Right lobe of liver (tissue), 6 donors: Measurements from ENCODE around the gene OR4K17. TPM values are rescaled to one million over a fixed set of nuclear protein-coding genes. Genes with fewer than 3 reads are reported as not detected.
"Not testable (repeated sequence)": the region's sequence is repeated elsewhere in the genome, so short reads cannot be mapped to it uniquely, and the experiment has no call there.

Experiments
- ATAC-seq, 4 donors: fragments of 200-7000 bp; cut with Tn5 transposase; one replicate each; pipeline ENCODE4 v1.9.1; 2020; ENCODE audit warnings: mild to moderate bottlenecking in 4 of 4, moderate library complexity in 4 of 4
- DNase-seq, 3 donors: peaks; one replicate each; pipeline ENCODE4 v3.0.0-alpha.2; 2020
- H3K27ac ChIP-seq, 3 donors: fragments of 200-600 bp; one replicate each; pipeline ENCODE4 v1.8.0; 2022
- H3K27me3 ChIP-seq, 2 donors: fragments of 200-600 bp; one replicate each; pipeline ENCODE4 v1.8.0; 2022
- H3K36me3 ChIP-seq, 4 donors: fragments of 200-600 bp; sonication (generic) in 1 of 4; one replicate each; pipeline versions ENCODE4 v1.5.1 to v1.8.0; 2017 to 2022; ENCODE audit warnings: control low read depth in 1 of 4
- H3K4me1 ChIP-seq, 4 donors: fragments of 200-600 bp; sonication (generic) in 1 of 4; one replicate each; pipeline versions ENCODE4 v1.5.1 to v1.8.0; 2017 to 2022; ENCODE audit warnings: control low read depth in 1 of 4
- H3K4me3 ChIP-seq, 3 donors: fragments of 200-600 bp; one replicate each; pipeline ENCODE4 v1.8.0; 2022
- H3K9me3 ChIP-seq, 4 donors: fragments of 200-600 bp; sonication (generic) in 1 of 4; one replicate each; pipeline versions ENCODE4 v1.5.1 to v1.8.0; 2017 to 2022; ENCODE audit warnings: control low read depth in 1 of 4
- POLR2A ChIP-seq: fragments of 450-650 bp; IDR thresholded peaks from one replicate; pipeline ENCODE4 v1.6.1; 2017; ENCODE audit warnings: antibody characterized with exemption, mild to moderate bottlenecking
- intact Hi-C, 2 donors: fragments of 100-400 bp; cut with DNase I; formaldehyde crosslinking; loops; one replicate each; pipeline versions ENCODE4 v1.11.2 to v1.14.1; 2022
- small RNA-seq, 2 experiments: library from RNA; depleted of rRNA; stranded (forward); fragments of <200 nt; gene quantifications; one replicate each; pipeline ENCODE3, GENCODE V24; 2016
- total RNA-seq, 6 experiments: library from RNA; depleted of rRNA in 2 of 6; stranded (reverse); fragments of >200 nt in 2 of 6; fragmentation: NEBNext Ultra II Directional in 3 of 6; extraction: Animal tissue kit (Norgen Biotek cat#: 25700) in 3 of 6; gene quantifications; one replicate each; pipeline versions ENCODE4 v1.1.0 to v1.2.4, GENCODE V29; 2016 to 2023
- TF ChIP-seq, protein P1 (sequence below), 4 donors: fragments of 200-600 bp in 3 of 4; fragments of 450-650 bp in 1 of 4; IDR thresholded peaks; one replicate each; pipeline versions ENCODE4 v1.5.1 to v1.8.0; 2016 to 2022; ENCODE audit warnings: antibody characterized with exemption in 4 of 4, mild to moderate bottlenecking in 2 of 4
- donor health status: DM: no; HTN: yes; CAD: no.
- donor health status: DM: no; HTN: no; CAD: no.
- donor health status: DM: no; HTN: no; CAD: no.
- donor health status: DM: no; HTN: yes; CAD: no.
- donor health status: DM: no; HTN: yes; CAD: no.

Gene OR4K17
- total RNA-seq, 6 experiments from 2014 or later: not detected

DNA sequence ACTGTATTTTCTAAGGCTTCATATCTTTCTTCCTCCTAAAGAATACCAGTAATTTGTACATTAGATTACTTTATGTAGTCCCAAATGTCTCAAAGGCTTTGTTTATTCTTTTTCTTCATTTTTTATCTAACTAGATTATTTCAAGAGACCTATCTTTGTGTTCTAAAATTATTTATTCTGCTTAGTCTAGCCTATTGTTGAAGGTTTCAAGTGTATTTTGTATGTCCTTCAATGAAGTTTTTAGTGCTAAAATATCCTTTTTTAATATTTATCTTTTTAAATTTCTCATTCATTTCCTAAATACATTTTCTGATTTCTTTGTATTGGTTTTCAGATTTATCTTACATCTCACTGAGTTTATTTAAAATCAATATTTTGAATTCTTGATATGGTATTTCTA lies 53.9 kb downstream of the OR4K17 start:
- Histone ChIP-seq H3K36me3 (no peaks in the 10 kb centered on the region), H3K27me3 (no peaks in the 10 kb centered on the region), H3K4me3 (no peak overlapping the region), H3K4me1 (no peaks in the 10 kb centered on the region), H3K27ac (no peak overlapping the region), H3K9me3 (no peaks in the 10 kb centered on the region)
- no peak for DNase-seq
- TF ChIP-seq, protein P1, sequence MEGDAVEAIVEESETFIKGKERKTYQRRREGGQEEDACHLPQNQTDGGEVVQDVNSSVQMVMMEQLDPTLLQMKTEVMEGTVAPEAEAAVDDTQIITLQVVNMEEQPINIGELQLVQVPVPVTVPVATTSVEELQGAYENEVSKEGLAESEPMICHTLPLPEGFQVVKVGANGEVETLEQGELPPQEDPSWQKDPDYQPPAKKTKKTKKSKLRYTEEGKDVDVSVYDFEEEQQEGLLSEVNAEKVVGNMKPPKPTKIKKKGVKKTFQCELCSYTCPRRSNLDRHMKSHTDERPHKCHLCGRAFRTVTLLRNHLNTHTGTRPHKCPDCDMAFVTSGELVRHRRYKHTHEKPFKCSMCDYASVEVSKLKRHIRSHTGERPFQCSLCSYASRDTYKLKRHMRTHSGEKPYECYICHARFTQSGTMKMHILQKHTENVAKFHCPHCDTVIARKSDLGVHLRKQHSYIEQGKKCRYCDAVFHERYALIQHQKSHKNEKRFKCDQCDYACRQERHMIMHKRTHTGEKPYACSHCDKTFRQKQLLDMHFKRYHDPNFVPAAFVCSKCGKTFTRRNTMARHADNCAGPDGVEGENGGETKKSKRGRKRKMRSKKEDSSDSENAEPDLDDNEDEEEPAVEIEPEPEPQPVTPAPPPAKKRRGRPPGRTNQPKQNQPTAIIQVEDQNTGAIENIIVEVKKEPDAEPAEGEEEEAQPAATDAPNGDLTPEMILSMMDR (IDR thresholded peaks at IDR 0.05): no peak
- TF ChIP-seq POLR2A: no peak
- no peak for ATAC-seq
- intact Hi-C loops: no loop called here

DNA sequence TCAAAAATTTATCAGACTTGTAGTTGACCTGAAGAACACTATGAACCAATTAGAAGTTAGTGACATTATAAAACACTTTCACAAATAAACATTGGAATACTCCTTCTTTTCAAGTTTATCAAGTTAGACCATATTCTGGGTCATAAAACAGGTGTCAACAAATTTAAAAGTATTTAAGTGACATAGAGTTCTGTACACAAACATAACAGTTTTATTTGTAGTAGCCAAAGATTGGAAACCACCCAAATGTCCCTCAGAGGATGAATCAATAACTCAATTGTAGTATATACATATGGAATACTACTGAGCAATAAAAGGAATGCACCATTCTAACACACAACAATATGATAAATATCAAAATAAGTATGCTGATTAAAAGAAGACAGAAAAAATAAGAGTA lies 56.6 kb downstream of the OR4K17 start:
- no peak for ATAC-seq
- intact Hi-C loops: no loop called here
- TF ChIP-seq, protein P1 (IDR thresholded peaks at IDR 0.05): no peak
- TF ChIP-seq POLR2A: no peak
- H3K27me3 ChIP-seq: no peaks in the 10 kb centered on the region
- H3K9me3 ChIP-seq: no peaks in the 10 kb centered on the region
- no peak for DNase-seq
- H3K4me1 ChIP-seq: no peaks in the 10 kb centered on the region
- H3K27ac ChIP-seq: no peak overlapping the region
- H3K4me3 ChIP-seq: no peak overlapping the region
- no peaks in the 10 kb centered on the region for H3K36me3 ChIP-seq

DNA sequence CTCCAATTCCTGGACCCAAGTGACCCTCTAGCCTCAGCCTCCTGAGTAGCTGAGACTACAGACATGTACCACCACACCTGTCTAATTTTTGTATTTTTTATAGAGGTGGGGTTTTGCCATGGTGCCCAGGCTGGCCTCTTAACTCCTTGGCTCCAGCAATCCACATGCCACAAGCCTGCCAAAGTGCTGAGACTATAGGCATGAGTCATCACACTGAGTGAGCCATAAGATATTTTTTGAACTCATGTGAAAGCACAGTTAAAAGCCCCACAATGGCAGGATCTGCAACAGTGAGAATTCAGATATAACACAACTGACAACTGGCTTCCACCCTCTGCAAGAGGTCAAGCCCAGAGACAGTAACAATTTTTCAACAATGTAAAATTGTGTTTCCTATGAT lies 59.3 kb downstream of the OR4K17 start:
- H3K27me3 ChIP-seq, H3K36me3 ChIP-seq, intact Hi-C loops, H3K9me3 ChIP-seq, H3K4me3 ChIP-seq, H3K4me1 ChIP-seq, H3K27ac ChIP-seq, ATAC-seq, DNase-seq: not testable (repeated sequence)

Small RNAs within 50 kb of the gene (small RNA-seq; reads per million reads assigned to genes)
- 0 reads per million in 2 experiments for gene RNA5SP380

Other genes with a start within 250 kb of the OR4K17 start
- not detected for gene OR4K2, start 235.6 kb upstream of the OR4K17 start, total RNA-seq
- gene OR4K5, start 190.1 kb upstream of the OR4K17 start, total RNA-seq: not detected
- gene OR4K1, start 179.8 kb upstream of the OR4K17 start, total RNA-seq: not detected
- gene OR4K15, start 135.1 kb upstream of the OR4K17 start, total RNA-seq: not detected
- gene OR4Q2, start 108.6 kb upstream of the OR4K17 start, total RNA-seq: not detected
- gene OR4K14, start 91.4 kb upstream of the OR4K17 start, total RNA-seq: not detected
- not detected for gene OR4K13, start 74.7 kb upstream of the OR4K17 start, total RNA-seq
- gene OR4L1, start 50.7 kb upstream of the OR4K17 start, total RNA-seq: not detected
- not detected for gene OR4N5, start 28.1 kb downstream of the OR4K17 start, total RNA-seq
- not detected for gene OR11G2, start 80.2 kb downstream of the OR4K17 start, total RNA-seq
- not detected for gene OR11H6, start 113.0 kb downstream of the OR4K17 start, total RNA-seq
- not detected for gene OR11H7, start 118.2 kb downstream of the OR4K17 start, total RNA-seq
- gene OR11H4, start 128.5 kb downstream of the OR4K17 start, total RNA-seq: not detected
- gene TTC5, start 195.2 kb downstream of the OR4K17 start, total RNA-seq: 1 to 10 TPM; 3.1 to 5.1 (median 4.2) TPM
- 10 to 100 TPM; 15.7 to 55.5 (median 24.9) TPM for gene CCNB1IP1, start 222.5 kb downstream of the OR4K17 start, total RNA-seq
- 10 to 100 TPM in 2 of 6 experiments, 1 to 10 TPM in 4; 5.5 to 10.4 (median 9.1) TPM for gene PARP2, start 232.9 kb downstream of the OR4K17 start, total RNA-seq